PC-9 (cell line): Measurements from ENCODE around the gene CYFIP2.

Experiments
- CTCF ChIP-seq: fragments of 200-600 bp; sonication (generic); conservative IDR thresholded peaks from 2 replicates; pipeline ENCODE4 v1.6.1; 2017; ENCODE audit warnings: mixed run types, antibody characterized with exemption, mild to moderate bottlenecking, moderate library complexity
- EZH2 ChIP-seq: fragments of 200-600 bp; sonication (generic); IDR thresholded peaks from 2 replicates; pipeline ENCODE4 v1.8.0; 2017; ENCODE audit warnings: antibody characterized with exemption, low read depth

GRCh38 chr5:157269761-157270272, 3.9 kb downstream of the CYFIP2 start:
- TF ChIP-seq CTCF (no peak), EZH2 (no peak)
